ENCODE measurements around the gene PARK7.

- TF ChIP-seq CTCF (IDR thresholded peaks at IDR 0.05; ENCODE audit: borderline replicate concordance, extremely low read depth, low read length, poor library complexity, severe bottlenecking) (no peak), EZH2 (IDR thresholded peaks at IDR 0.05; ENCODE audit: borderline replicate concordance, low read depth, low read length, severe bottlenecking) (no peak)
These were observed 53.0 kb downstream of the PARK7 start for GRCh38 chr1:8014381-8014988.
